Activated B cell treated with CpG ODN at 0.5 μM for 24 hours (primary cell): ENCODE results near the gene MAP7D1. TPM values are rescaled to one million over a fixed set of nuclear protein-coding genes. Genes with fewer than 3 reads are reported as not detected.

ENCODE experiments used
- ATAC-seq: fragments of 200-7000 bp; cut with Tn5 transposase; one replicate; pipeline ENCODE4 v1.10.0; 2021; ENCODE audit warnings: low read depth, mild to moderate bottlenecking, moderate library complexity
- CTCF ChIA-PET: fragments of 350-600 bp; sonication (Branson Sonifier 250); formaldehyde crosslinking; loops from one replicate; lab custom pipeline; 2021; ENCODE audit warnings: antibody characterized with exemption; lab: Charles Lee
- POLR2A ChIA-PET: fragments of 350-600 bp; sonication (Branson Sonifier 250); formaldehyde crosslinking; loops from one replicate; lab custom pipeline; 2021; ENCODE audit warnings: antibody characterized with exemption; lab: Charles Lee
- DNase-seq: peaks from one replicate; pipeline ENCODE4 v3.0.0; 2022
- H3K27ac Mint-ChIP-seq: one replicate; pipeline ENCODE4 v1.8.0; 2020; ENCODE audit warnings: mixed read lengths
- H3K27me3 Mint-ChIP-seq: one replicate; pipeline ENCODE4 v1.8.0; 2021; ENCODE audit warnings: mixed read lengths
- H3K36me3 Mint-ChIP-seq: one replicate; pipeline ENCODE4 v1.8.0; 2021; ENCODE audit warnings: low read depth, mixed read lengths
- H3K4me1 Mint-ChIP-seq: one replicate; pipeline ENCODE4 v1.8.0; 2021; ENCODE audit warnings: mixed read lengths
- H3K4me3 Mint-ChIP-seq: one replicate; pipeline ENCODE4 v1.8.0; 2020; ENCODE audit warnings: mild to moderate bottlenecking, mixed read lengths
- H3K9me3 Mint-ChIP-seq: one replicate; pipeline ENCODE4 v1.8.0; 2020; ENCODE audit warnings: mixed read lengths
- intact Hi-C: fragments of 100-400 bp; cut with micrococcal nuclease; formaldehyde crosslinking; loops from one replicate; pipeline ENCODE4 v1.15.1; 2024
- total RNA-seq: library from RNA; stranded (reverse); gene quantifications from 2 replicates; pipeline ENCODE4 v1.2.3, GENCODE V29; 2022
- TF ChIP-seq, protein P1 (sequence below): fragments of 200-600 bp; IDR thresholded peaks from one replicate; pipeline ENCODE4 v1.8.0; 2022; ENCODE audit warnings: antibody characterized with exemption, mild to moderate bottlenecking

Gene MAP7D1
- total RNA-seq, 1 donor from 2014 or later = 59.9 TPM

DNA sequence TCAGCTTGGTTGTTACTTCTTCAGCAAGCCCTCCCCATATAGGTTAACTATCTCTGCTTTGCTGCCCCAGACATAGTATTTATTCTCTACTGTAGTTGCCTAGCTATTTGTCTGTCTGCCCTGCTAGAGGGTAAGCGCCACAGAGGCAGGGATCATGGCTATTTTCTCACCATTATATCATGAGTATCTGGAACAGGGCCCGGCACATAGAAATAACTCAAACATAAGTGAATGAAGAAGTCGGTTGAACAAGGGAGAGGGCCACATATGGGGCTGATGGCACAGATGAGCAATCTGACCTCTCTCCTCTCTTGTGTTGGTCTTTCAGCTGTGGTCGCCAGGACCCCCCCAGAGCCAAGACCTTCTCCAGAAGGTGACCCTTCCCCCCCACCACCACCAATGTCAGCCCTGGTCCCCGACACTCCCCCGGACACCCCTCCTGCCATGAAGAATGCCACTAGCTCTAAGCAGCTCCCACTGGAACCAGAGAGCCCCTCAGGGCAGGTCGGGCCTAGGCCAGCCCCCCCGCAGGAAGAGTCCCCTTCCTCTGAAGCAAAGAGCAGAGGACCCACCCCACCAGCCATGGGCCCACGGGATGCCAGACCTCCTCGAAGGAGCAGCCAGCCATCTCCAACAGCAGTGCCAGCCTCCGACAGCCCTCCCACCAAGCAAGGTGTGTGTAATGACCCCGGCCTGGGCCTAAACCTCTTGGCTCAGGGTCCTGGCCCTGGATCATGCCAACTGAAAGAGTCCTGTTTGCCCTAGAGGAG, 14.9 kb downstream of the MAP7D1 start:
- Mint-ChIP-seq H3K27me3 (no peaks in the 10 kb centered on the region), H3K4me3 (no peak overlapping the region), H3K27ac (no peak overlapping the region), H3K4me1 (peaks cover 13% of the 10 kb centered on the region), H3K36me3 (peaks cover 65% of the 10 kb centered on the region), H3K9me3 (no peaks in the 10 kb centered on the region)
- DNase-seq (no peak), ATAC-seq (no peak)
- TF ChIP-seq, protein P1, sequence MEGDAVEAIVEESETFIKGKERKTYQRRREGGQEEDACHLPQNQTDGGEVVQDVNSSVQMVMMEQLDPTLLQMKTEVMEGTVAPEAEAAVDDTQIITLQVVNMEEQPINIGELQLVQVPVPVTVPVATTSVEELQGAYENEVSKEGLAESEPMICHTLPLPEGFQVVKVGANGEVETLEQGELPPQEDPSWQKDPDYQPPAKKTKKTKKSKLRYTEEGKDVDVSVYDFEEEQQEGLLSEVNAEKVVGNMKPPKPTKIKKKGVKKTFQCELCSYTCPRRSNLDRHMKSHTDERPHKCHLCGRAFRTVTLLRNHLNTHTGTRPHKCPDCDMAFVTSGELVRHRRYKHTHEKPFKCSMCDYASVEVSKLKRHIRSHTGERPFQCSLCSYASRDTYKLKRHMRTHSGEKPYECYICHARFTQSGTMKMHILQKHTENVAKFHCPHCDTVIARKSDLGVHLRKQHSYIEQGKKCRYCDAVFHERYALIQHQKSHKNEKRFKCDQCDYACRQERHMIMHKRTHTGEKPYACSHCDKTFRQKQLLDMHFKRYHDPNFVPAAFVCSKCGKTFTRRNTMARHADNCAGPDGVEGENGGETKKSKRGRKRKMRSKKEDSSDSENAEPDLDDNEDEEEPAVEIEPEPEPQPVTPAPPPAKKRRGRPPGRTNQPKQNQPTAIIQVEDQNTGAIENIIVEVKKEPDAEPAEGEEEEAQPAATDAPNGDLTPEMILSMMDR = no peak
- POLR2A ChIA-PET = interaction anchor here (0.6 kb wide), 1 partner anchor 35 kb away, joined by 8 read pairs; no protein-coding TSS in a partner anchor
- intact Hi-C loops = no loop called here
- CTCF ChIA-PET = interaction anchor here (0.9 kb wide), 1 partner anchor 21 kb away, joined by 6 read pairs; the partner anchor contains the start of gene TRAPPC3

DNA sequence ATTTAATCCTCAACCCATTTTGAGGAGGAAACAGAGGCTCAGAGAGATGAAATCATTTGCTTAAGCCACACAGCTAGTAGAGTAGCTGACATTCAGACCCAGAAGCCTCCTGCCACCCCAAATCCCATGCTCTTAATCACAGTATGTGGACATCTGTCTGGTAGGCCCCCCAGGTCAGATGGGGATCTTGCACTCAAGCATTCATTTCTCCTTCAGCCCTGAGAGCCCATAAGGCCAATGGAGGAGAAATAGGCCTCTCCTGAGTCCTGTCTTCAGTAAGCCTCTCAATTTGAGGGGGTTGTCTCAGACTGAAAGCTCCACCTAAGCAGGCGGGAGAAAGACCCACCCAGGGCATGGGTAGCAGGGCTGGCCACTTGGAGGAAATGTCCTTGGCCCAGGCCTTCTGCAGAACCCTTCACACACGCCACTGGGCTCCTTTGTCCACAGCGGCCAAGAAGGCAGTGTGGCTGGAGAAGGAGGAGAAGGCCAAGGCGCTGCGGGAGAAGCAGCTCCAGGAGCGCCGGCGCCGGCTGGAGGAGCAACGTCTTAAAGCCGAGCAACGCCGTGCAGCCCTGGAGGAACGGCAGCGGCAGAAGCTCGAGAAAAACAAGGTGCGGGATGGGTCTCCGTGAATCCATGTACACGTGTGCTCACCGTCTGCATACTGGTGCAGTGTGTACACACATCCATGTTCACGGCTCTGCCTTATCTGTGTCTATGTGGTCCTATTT, 16.2 kb downstream of the MAP7D1 start:
- H3K4me1 Mint-ChIP-seq = peaks cover 13% of the 10 kb centered on the region
- DNase-seq = no peak
- no peak overlapping the region for H3K4me3 Mint-ChIP-seq
- no peaks in the 10 kb centered on the region for H3K9me3 Mint-ChIP-seq
- intact Hi-C loops = no loop called here
- H3K27ac Mint-ChIP-seq = no peak overlapping the region
- TF ChIP-seq, protein P1 = no peak
- ChIA-PET POLR2A (no interaction called here), CTCF (no interaction called here)
- H3K27me3 Mint-ChIP-seq = no peaks in the 10 kb centered on the region
- no peak for ATAC-seq
- H3K36me3 Mint-ChIP-seq = peaks cover 68% of the 10 kb centered on the region

DNA sequence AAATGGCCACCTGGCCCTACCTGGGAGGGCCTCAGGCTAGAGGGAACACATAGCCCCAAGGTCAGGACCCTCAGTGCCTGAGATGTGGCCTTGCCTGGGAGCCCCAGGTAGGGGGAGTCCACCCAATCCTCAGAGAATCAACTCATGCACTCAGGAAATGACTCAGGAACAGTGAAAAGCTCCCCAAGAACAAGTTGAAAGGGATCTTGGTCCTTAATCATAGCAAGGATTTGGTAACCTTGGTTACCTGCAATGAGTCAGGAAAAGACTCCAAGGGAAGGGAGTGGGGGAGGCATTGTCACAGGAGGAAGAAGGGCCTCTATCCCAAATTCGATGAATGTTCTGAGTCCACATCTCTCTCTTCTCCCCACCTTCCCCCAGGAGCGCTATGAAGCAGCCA, 17.0 kb downstream of the MAP7D1 start:
- Mint-ChIP-seq H3K27ac (no peak overlapping the region), H3K9me3 (no peaks in the 10 kb centered on the region), H3K4me3 (no peak overlapping the region), H3K27me3 (no peaks in the 10 kb centered on the region), H3K36me3 (peaks cover 74% of the 10 kb centered on the region), H3K4me1 (peaks cover 13% of the 10 kb centered on the region)
- intact Hi-C loops = no loop called here
- ATAC-seq = no peak
- DNase-seq = no peak
- POLR2A ChIA-PET = no interaction called here
- TF ChIP-seq, protein P1 = no peak
- CTCF ChIA-PET = no interaction called here

DNA sequence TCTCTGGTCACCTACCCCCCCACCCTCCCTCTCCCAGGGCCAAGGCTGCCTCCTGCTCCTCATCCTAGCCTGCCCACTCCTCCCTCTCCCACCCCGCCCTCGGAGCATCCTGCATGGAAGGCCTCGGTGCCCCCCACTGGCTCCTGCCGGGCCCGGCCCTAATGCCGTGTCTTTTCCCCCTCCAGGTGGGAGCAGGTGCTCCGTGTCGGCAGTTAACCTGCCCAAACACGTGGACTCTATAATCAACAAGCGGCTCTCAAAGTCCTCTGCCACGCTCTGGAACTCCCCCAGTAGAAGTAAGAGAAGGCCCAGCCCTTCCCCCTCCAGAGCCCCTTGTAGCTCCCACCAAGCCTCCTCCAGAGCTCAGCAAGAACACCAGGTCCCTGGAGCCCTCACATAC, 18.8 kb downstream of the MAP7D1 start:
- TF ChIP-seq, protein P1 = no peak
- Mint-ChIP-seq H3K27me3 (no peaks in the 10 kb centered on the region), H3K4me1 (peaks cover 13% of the 10 kb centered on the region), H3K36me3 (peaks cover 87% of the 10 kb centered on the region), H3K9me3 (no peaks in the 10 kb centered on the region), H3K27ac (peak overlapping the region; percentile 35), H3K4me3 (no peak overlapping the region)
- ChIA-PET POLR2A (no interaction called here), CTCF (interaction anchor here (1.6 kb wide), 1 partner anchor 13 kb away, joined by 4 read pairs; no protein-coding TSS in a partner anchor)
- DNase-seq = no peak
- ATAC-seq = no peak
- intact Hi-C loops = no loop called here
